HG03025 (cell line): Measurements from ENCODE around the gene TM2D1.
"Not testable (repeated sequence)": the region's sequence is repeated elsewhere in the genome, so short reads cannot be mapped to it uniquely, and the experiment has no call there.

Experiments used
- ATAC-seq: cut with Tn5 transposase; IDR thresholded peaks from one replicate; pipeline ENCODE4 v1.9.1; 2021; ENCODE audit warnings: mild to moderate bottlenecking, moderate library complexity; ENCODE audit not compliant: unreplicated experiment, low FRiP score

TM2D1 gene

GRCh38 chr1:61724813-61725694 is at the start of gene TM2D1:
Gene TM2D1, minus strand, starts transcription at chr1:61725141. Its CDS starts 21 bp downstream, at chr1:61725120.
- ATAC-seq, result peak; percentile 100

GRCh38 chr1:61770131-61770530 is 45.2 kb upstream of the TM2D1 start:
- no peak for ATAC-seq

- ATAC-seq, result no peak
Observed at GRCh38 chr1:61757950-61758349, 33.0 kb upstream of the TM2D1 start.

- ATAC-seq, result no peak
Observed at GRCh38 chr1:61756773-61757172, 31.8 kb upstream of the TM2D1 start.

- no peak for ATAC-seq
Observed at GRCh38 chr1:61754545-61754944, 29.6 kb upstream of the TM2D1 start.

GRCh38 chr1:61753998-61754508 is 29.1 kb upstream of the TM2D1 start:
- no peak for ATAC-seq

GRCh38 chr1:61752921-61753389 is 28.0 kb upstream of the TM2D1 start:
- ATAC-seq, result no peak

GRCh38 chr1:61749574-61749973 is 24.6 kb upstream of the TM2D1 start:
- no peak for ATAC-seq

- no peak for ATAC-seq
Observed at GRCh38 chr1:61748566-61748965, 23.6 kb upstream of the TM2D1 start.

- no peak for ATAC-seq
Observed at GRCh38 chr1:61746813-61747212, 21.9 kb upstream of the TM2D1 start.

- ATAC-seq, result no peak
Observed at GRCh38 chr1:61743716-61744580, 19.0 kb upstream of the TM2D1 start.

GRCh38 chr1:61743431-61743705 is 18.4 kb upstream of the TM2D1 start:
- ATAC-seq, result no peak

- peak; percentile 35 for ATAC-seq
Observed at GRCh38 chr1:61742620-61743430, 17.9 kb upstream of the TM2D1 start.

- peak; percentile 48 for ATAC-seq
Observed at GRCh38 chr1:61741711-61742619, 17.0 kb upstream of the TM2D1 start, which contains the start of gene PATJ. Gene PATJ, plus strand, starts transcription at chr1:61742480. Its CDS starts 20,413 bp downstream, at chr1:61762893.

- no peak for ATAC-seq
Observed at GRCh38 chr1:61740751-61741700, 16.1 kb upstream of the TM2D1 start.

- no peak for ATAC-seq
Observed at GRCh38 chr1:61732726-61733125, 7.8 kb upstream of the TM2D1 start.

GRCh38 chr1:61730679-61731078 is 5.7 kb upstream of the TM2D1 start:
- not testable (repeated sequence) for ATAC-seq

- ATAC-seq, result no peak
Observed at GRCh38 chr1:61727544-61727943, 2.6 kb upstream of the TM2D1 start.
